Measurements from ENCODE around the gene GUK1. TPM values are rescaled to one million over a fixed set of nuclear protein-coding genes. Genes with fewer than 3 reads are reported as not detected.
A peak's percentile ranks its signal among the peaks of the same experiment; 100 is the strongest.

The GUK1 gene
- total and polyA plus RNA-seq, 7 donors = 90.2 to 271 (median 122) TPM

DNA sequence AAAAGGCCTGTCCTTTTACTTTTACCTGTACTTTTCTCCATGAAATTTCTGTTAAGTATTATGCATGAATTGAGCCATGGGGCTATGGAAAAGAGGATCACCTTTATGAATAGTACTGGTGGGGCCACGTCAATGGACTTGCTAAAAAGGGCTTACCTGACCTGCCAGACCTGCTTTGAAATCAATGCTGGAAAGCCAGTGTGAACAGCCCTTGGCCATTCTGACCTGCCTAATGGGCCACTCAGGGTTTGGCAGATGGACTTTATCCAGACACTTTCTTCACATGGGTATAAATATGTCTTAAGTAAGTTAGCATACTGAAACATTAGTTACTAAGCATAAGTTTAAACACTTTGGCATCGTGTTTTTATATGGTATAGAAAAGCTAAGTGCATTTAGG, 8.3 kb upstream of the GUK1 start:
- H3K27ac ChIP-seq = no peak overlapping the region
- H3K4me1 ChIP-seq = no peaks in the 10 kb centered on the region
- H3K36me3 ChIP-seq (ENCODE audit: insufficient read depth in 1 of 2, low read depth in 1 of 2) = no peaks in the 10 kb centered on the region
- H3K27me3 ChIP-seq (ENCODE audit: insufficient read depth in 3 of 3, low read length in 2 of 3) = no peaks in the 10 kb centered on the region
- H3K9me3 ChIP-seq = no peaks in the 10 kb centered on the region
- no peak for DNase-seq
- no peak overlapping the region for H3K4me3 ChIP-seq
- TF ChIP-seq, protein P1, sequence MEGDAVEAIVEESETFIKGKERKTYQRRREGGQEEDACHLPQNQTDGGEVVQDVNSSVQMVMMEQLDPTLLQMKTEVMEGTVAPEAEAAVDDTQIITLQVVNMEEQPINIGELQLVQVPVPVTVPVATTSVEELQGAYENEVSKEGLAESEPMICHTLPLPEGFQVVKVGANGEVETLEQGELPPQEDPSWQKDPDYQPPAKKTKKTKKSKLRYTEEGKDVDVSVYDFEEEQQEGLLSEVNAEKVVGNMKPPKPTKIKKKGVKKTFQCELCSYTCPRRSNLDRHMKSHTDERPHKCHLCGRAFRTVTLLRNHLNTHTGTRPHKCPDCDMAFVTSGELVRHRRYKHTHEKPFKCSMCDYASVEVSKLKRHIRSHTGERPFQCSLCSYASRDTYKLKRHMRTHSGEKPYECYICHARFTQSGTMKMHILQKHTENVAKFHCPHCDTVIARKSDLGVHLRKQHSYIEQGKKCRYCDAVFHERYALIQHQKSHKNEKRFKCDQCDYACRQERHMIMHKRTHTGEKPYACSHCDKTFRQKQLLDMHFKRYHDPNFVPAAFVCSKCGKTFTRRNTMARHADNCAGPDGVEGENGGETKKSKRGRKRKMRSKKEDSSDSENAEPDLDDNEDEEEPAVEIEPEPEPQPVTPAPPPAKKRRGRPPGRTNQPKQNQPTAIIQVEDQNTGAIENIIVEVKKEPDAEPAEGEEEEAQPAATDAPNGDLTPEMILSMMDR (IDR thresholded peaks at IDR 0.05) = no peak
- intact Hi-C loops (cut with DNase I) = loop anchor here in 1 of 2 donors (5.0 to 10.0 kb wide), 3 partner anchors 36 to 363 kb away; partner anchors contain the start of genes IBA57 and TRIM11
- 91 to 97% (median 93%) methylated on average over 2 of the region's 2 CpGs for WGBS, 3 donors
- ATAC-seq = no peak

DNA sequence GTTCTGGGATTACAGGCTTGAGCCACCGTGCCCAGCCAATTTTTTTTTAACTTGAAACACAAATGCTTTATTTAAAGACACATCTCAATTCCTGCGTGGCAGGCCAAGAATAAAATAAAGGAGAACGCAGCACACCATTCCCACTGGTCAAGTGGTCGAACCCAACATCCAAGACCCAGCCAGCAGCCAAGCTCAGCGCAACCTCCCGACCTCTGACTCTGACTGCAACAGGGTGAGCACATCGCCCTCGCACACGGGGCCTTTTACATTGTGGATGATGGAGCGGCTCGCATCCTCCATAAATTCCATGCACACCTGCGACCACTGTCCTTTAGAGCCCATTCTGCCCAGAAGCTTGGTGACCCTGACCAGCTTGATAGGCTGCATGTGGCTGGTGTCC, 5.5 kb upstream of the GUK1 start:
- Histone ChIP-seq H3K4me1 (no peaks in the 10 kb centered on the region), H3K27me3 (ENCODE audit: insufficient read depth in 3 of 3, low read length in 2 of 3) (no peaks in the 10 kb centered on the region), H3K27ac (no peak overlapping the region), H3K9me3 (no peaks in the 10 kb centered on the region), H3K36me3 (ENCODE audit: insufficient read depth in 1 of 2, low read depth in 1 of 2) (no peaks in the 10 kb centered on the region), H3K4me3 (no peak overlapping the region)
- intact Hi-C loops (cut with DNase I) = loop anchor here in 1 of 2 donors (5.0 to 10.0 kb wide), 3 partner anchors 33 to 360 kb away; partner anchors contain the start of genes IBA57 and TRIM11
- ATAC-seq = no peak
- DNase-seq = no peak
- TF ChIP-seq, protein P1 (IDR thresholded peaks at IDR 0.05) = no peak
- WGBS, 3 donors = 72 to 82% (median 72%) methylated on average over 12 of the region's 12 CpGs

DNA sequence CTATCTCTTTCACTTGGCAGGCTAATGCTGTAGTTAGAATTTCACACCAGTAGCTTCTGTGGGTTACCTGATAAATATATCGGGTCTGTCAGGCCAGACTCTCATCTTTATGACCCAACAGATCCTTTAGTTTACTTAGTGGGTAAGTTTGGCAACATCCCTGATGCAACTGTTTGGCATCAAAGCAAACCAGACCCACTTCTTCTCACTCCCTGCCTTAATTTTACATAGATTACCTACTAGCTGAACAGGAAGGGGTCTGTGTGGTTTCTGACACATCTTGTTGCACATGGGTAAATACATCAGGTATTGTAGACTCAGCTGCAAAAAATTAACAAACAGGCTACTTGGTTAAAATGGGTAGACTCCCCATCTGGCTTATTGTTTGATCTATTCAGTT, 3.2 kb upstream of the GUK1 start:
- Histone ChIP-seq H3K36me3 (ENCODE audit: insufficient read depth in 1 of 2, low read depth in 1 of 2) (no peaks in the 10 kb centered on the region), H3K27ac (no peak overlapping the region), H3K4me1 (peaks cover 12% of the 10 kb centered on the region), H3K9me3 (no peaks in the 10 kb centered on the region), H3K27me3 (ENCODE audit: insufficient read depth in 3 of 3, low read length in 2 of 3) (no peaks in the 10 kb centered on the region), H3K4me3 (no peak overlapping the region)
- no peak for ATAC-seq
- intact Hi-C loops (cut with DNase I) = loop anchor here in 1 of 2 donors (10.0 kb wide), 2 partner anchors 268 to 358 kb away; partner anchors contain the start of gene TRIM11
- WGBS, 3 donors = 37 to 56% (median 39%) methylated on average over 1 of the region's 1 CpG
- no peak for DNase-seq
- TF ChIP-seq, protein P1 (IDR thresholded peaks at IDR 0.05) = no peak

DNA sequence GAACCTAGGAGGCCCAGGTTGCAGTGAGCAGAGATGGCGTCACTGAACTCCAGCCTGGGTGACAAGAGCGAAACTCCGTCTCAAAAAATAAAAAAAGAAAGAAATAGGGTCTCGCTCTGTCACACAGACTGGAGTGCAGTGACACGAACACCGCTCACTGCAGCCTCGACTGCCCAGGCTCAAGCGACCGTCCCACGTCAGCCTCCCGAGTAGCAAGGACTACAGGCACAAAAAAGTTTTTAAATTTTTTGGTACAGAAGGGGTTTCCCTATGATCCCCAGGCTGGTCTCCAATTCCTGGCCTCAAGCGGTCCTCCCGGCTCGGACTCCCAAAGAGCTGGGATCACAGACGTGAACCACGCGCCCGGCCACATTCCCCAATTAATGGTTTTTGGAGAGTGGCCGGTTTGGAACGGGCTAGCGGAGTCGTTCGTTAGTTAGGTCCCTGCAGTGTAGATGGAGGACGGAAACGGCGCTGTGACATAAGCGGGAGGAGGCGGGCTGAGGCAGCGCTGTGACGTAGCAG, 611 bp upstream of the GUK1 start:
- Histone ChIP-seq H3K27me3 (ENCODE audit: insufficient read depth in 3 of 3, low read length in 2 of 3) (no peaks in the 10 kb centered on the region), H3K27ac (peak overlapping the region; percentile 97), H3K4me3 (peak overlapping the region; percentile 89), H3K36me3 (ENCODE audit: insufficient read depth in 1 of 2, low read depth in 1 of 2) (no peaks in the 10 kb centered on the region), H3K4me1 (peaks cover 30% of the 10 kb centered on the region), H3K9me3 (no peaks in the 10 kb centered on the region)
- DNase-seq = no peak
- no peak for ATAC-seq
- 20 to 22% (median 22%) methylated on average over 28 to 30 of the region's 30 CpGs for WGBS, 3 donors
- intact Hi-C loops (cut with DNase I) = loop anchor here in 1 of 2 donors (10.0 kb wide), 2 partner anchors 265 to 355 kb away; partner anchors contain the start of gene TRIM11
- TF ChIP-seq, protein P1 (IDR thresholded peaks at IDR 0.05) = no peak

All from psoas muscle (tissue), 8 donors.